GM18517 (cell line): ENCODE measurements around the gene GABRB3.

Experiments
- ATAC-seq: cut with Tn5 transposase; IDR thresholded peaks from one replicate; pipeline ENCODE4 v1.9.1; 2021; ENCODE audit warnings: mild to moderate bottlenecking, moderate library complexity; ENCODE audit not compliant: unreplicated experiment

Gene GABRB3

GRCh38 chr15:26772154-26773066 lies at the start of gene GABRB3:
GABRB3 (minus strand) TSS chr15:26773066.
- ATAC-seq = no peak

DNA sequence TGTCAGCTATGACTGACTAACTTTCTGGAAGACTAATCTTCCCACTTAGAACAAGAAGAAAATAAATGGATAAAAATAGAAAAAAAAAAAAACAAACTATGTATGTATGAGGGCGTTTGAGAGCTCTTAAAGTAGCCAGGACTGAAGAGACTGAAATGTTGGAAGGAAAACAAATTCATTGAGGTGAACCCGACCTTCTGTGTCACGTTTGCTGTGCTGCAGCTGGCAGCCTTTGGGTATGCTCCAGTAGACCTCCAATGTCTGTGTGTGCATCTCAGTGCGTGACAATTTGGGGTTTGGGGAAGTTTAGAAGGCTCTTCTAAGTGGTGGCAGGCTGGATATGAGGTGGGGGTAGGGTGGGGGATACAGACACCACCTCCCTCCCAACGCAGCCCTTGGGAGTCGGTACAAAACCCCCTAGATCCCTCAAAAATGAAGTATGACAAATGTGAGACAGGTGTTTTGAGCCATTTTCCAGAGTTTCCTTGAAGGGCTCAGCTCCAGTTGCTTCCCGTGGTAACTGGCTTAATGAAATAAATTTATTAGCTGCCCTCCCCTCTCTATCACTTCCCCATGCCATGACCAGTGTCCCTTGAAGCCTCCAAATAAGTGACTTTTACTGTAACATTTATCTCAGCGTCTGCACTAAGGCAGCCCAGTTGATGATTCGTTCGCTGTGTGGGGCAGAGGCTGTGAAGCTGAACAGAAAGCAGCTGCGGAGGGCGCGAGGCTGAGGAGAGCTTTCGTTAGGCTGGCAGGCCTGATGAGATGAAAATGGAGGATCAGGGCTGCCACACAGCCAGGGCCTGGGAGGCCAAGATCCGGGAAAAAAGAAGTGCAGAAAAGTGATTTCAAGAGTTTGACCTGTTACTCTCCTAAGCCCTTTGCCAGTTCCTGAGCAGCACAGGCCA lies 34.9 kb upstream of the GABRB3 start:
- ATAC-seq = no peak

- ATAC-seq = no peak
These were observed 33.7 kb upstream of the GABRB3 start for GRCh38 chr15:26806574-26806973.

DNA sequence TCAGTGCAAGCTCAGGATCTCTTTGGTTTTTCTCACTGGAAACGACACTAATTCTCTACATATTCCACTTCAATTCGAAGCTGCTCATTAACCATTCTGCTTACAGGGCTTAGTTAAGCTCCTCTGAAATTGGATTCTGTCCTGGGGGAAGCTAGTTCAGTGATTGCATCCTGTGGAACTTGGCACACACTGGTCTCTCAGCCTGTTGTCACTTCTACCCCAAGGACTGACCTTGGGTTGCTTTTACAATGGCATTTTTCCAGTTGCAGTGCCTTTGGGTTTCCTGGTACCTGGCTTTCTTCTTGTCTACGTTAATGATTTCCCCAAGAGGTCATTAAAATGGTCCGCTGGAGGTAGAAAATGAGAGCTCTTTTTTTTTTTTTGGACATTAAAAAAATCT lies 33.3 kb upstream of the GABRB3 start:
- ATAC-seq = no peak

DNA sequence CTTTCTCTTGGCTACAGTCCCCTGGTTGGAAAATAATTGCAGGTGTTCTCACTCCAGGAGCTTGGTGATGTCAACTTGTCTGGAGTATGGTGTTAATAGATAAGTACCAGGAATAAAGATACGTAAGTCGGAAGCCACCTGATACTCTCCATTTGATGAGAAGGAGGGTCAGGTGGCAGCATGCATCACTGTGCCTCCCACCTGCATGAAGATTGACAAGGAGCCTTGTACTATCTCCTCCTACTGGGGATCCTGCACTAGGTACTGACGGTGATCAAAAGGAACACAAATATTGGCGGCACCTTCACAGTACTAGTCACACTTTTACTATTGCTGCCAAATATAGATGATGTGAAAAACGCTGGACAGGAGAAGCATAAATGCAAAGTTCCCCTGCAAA lies 32.6 kb upstream of the GABRB3 start:
- ATAC-seq = no peak

DNA sequence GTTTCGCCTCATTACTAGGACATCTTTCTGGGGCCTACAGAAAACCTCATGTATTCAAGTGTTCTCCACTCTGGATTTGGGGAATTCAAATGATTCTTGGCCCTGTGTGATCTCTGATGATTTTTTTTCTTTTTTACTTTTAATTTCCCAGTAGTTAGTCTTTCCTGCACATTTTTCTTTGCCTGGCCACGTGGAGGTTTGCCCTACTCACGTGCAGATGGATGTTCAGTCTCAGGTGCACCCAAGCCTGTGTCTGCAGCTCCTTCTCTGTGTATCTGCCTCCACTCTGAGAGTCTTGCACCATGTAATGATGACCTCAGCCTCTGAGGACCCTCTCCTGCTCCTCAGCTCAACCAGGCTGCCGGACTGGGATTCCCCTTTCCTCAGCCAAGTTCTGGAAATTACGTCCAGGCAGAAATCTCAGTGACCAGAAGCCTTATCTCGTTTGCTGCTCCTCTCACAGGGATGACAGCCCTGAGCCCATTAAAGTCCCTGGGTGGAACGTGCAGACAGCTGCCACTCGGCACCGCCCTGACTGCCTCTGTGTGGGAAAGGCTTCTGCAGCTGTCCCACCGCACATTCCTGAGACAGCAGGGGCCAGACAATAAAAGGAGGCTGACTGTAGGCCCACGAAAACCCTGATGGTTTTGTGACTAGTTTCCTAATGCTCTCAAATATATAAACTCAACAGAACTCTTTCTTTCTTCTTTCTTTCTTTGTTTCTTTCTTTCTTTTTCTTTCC lies 31.4 kb upstream of the GABRB3 start:
- no peak for ATAC-seq

DNA sequence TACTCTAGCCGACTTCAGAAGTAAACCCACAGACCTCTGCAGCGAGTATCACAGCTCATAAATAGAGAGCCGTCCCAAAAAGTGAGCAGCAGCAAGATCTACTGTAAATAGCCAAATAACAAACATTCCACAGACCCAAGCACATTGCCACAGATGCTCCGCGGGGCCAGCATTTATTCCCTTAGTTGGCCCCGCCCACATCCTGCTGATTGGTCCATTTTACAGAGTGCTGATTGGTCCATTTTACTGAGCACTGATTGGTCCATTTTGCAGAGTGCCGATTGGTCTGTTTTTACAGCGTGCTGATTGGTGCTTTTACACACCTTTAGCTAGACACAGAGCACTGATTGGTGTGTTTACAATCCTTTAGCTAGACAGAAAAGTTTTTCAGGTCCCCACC lies 17.3 kb upstream of the GABRB3 start:
- ATAC-seq = no peak

- ATAC-seq = no peak
These were observed 8.9 kb upstream of the GABRB3 start for GRCh38 chr15:26781816-26782215.

DNA sequence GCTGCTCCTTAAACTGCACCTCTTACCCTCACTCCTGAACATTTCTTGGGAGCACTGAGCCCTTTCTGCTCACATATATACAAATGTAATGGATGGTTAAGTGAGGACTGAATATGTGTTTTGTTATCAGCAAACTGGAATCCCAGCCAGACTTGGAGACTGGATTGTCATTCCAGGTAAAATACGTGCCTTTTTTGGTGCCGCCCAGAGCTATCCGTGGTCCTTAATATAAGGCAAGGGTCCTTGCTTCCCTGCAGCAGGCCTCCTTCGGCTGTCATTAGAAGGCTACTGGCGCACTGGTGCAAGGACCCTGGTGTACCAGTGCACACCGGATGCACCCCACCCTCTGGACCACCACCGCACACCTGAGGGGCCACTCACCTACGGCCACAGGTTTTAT lies 1.1 kb upstream of the GABRB3 start:
- ATAC-seq = no peak

DNA sequence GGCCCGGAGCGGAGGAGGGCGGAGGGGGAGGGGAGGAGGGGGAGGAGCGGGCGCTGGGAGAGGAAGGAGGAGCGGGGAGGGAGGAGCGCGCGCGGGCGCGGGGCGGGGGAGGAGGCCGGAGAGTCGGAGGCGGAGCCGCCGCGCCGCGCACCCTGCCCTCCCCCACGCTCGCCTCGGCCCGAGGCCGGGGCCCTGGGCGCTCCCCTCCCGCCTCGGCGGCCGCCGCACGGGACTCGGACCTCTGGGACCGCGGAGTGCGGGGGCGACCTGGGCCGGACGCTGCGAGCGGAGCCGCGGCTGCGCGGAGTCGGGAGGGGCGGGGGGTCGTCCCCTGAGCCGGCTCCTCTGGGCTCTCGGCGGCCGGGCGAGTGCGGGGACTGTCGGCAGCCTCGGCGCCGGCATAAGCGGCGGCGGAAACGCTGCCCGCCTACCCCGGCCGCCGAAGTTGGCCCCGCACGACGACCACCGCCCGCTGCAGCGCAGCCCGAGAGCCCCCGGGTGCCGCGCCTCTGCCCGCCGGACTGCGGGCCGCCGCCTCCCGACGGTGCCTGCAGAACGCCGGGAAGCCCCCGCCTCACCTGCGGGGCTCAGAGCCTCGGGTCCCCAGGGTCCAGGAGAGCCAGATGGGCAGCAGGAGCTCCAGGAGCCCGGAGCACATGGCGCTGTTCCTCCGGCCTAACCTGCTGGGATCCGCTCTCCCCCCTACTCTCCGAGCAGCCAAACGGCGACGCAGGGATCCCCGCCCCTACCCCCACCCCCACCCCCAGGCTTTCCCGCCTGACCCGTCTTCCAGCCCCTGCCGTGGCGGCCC lies 406 bp upstream of the GABRB3 start:
- ATAC-seq = no peak

DNA sequence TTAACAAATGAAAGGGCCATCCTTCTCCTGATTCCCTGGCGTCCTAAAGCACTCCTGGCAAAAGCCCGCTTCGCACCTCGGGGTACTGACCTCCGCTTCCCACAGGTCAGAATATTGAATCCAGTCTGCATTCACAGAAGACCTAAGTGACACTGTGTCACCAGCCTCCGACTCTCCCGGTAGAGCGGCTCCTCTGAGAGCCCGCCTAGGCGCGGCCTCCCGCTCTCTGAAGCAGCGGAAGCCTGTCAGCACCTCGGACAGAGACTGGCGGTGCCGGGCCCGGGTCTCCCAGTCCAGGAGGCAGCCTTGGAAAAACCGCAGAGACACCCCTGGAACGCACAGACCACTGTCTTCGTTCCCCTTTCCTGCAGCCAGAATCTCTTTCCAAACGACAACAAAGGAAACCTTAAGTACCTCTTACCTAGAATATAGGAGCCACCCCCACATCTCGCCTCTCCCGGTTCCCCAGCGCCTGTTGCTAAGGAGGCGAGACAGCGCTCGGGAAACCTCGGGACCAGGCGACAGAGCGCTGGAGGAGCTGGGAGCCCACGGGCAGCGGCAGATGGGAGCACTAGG lies 1.2 kb downstream of the GABRB3 start:
- ATAC-seq = no peak

DNA sequence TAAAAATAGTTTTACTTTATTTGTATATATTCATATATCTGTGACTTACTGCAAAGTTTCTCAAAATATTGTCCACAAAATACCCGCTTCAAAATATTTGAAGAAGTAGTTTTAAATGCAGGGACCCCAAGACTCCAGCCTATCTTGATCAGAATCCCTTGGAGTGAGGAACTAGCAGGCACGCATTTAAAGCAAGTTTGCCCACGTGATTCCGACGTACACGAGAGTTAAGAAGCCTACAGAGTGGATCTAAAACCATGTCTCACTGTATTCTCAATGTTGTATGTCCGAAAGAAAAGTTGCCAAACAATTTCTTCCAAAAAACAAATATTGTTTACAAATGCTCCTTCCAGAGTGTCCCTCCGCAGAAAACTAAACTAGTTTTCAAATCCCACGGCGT lies 1.7 kb downstream of the GABRB3 start:
- ATAC-seq = no peak

GRCh38 chr15:26767169-26767670 lies 5.6 kb downstream of the GABRB3 start:
- ATAC-seq = no peak

DNA sequence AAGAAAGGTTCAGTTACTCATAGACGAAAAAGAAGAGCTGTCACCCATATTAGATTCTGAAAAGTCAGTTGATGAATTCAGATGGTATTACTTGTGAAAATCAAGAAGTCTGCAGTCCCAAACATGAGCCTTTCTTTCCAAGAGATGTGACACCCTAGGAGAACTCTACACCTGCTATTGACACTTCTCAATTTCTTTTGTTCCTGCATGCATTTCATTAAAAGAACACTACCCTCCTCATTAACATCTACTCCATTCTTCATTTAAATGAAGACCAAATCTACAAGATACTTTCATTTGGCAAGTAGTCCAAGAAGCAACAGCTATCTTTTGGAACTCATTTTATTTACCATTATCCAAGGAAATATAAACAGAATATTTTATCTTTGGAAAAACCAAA lies 6.6 kb downstream of the GABRB3 start:
- ATAC-seq = no peak

GRCh38 chr15:26759986-26760385 lies 12.9 kb downstream of the GABRB3 start:
- ATAC-seq = no peak

- no peak for ATAC-seq
These were observed 14.8 kb downstream of the GABRB3 start for GRCh38 chr15:26758079-26758478.

GRCh38 chr15:26757141-26757540 lies 15.7 kb downstream of the GABRB3 start:
- ATAC-seq = no peak

GRCh38 chr15:26744894-26745293 lies 28.0 kb downstream of the GABRB3 start:
- no peak for ATAC-seq

- no peak for ATAC-seq
These were observed 33.1 kb downstream of the GABRB3 start for GRCh38 chr15:26739791-26740190.

- ATAC-seq = no peak
These were observed 33.9 kb downstream of the GABRB3 start for GRCh38 chr15:26738996-26739395.
